HEK293T (cell line): Measurements from ENCODE around the gene BAHCC1.
A peak's percentile ranks its signal among the peaks of the same experiment; 100 is the strongest.

Experiments
- BHLHE40 ChIP-seq: fragments of 450-650 bp; IDR thresholded peaks from 2 replicates; pipeline ENCODE4 v1.6.1; 2016; ENCODE audit warnings: mild to moderate bottlenecking, moderate library complexity, borderline replicate concordance
- FOXA1 ChIP-seq: fragments of 450-650 bp; IDR thresholded peaks from 2 replicates; pipeline ENCODE4 v1.6.1; 2016; ENCODE audit warnings: mild to moderate bottlenecking
- HDGF ChIP-seq: fragments of 450-650 bp; IDR thresholded peaks from 2 replicates; pipeline ENCODE4 v1.6.1; 2017; ENCODE audit warnings: antibody characterized with exemption, borderline replicate concordance
- L3MBTL2 ChIP-seq: fragments of 450-650 bp; conservative IDR thresholded peaks from 2 replicates; pipeline ENCODE4 v1.6.1; 2016; ENCODE audit warnings: mild to moderate bottlenecking
- SP1 ChIP-seq: fragments of 450-650 bp; IDR thresholded peaks from 2 replicates; pipeline ENCODE4 v1.6.1; 2017
- SUZ12 ChIP-seq: fragments of 450-650 bp; IDR thresholded peaks from 2 replicates; pipeline ENCODE4 v1.6.1; 2016; ENCODE audit warnings: mild to moderate bottlenecking
- TARDBP ChIP-seq: fragments of 450-650 bp; IDR thresholded peaks from 2 replicates; pipeline ENCODE4 v1.6.1; 2016
- ZNF384 ChIP-seq: fragments of 450-650 bp; IDR thresholded peaks from 2 replicates; pipeline ENCODE4 v1.6.1; 2016
- TF ChIP-seq, protein P1 (sequence below): fragments of 450-650 bp; IDR thresholded peaks from 2 replicates; pipeline ENCODE4 v1.6.1; 2016

DNA sequence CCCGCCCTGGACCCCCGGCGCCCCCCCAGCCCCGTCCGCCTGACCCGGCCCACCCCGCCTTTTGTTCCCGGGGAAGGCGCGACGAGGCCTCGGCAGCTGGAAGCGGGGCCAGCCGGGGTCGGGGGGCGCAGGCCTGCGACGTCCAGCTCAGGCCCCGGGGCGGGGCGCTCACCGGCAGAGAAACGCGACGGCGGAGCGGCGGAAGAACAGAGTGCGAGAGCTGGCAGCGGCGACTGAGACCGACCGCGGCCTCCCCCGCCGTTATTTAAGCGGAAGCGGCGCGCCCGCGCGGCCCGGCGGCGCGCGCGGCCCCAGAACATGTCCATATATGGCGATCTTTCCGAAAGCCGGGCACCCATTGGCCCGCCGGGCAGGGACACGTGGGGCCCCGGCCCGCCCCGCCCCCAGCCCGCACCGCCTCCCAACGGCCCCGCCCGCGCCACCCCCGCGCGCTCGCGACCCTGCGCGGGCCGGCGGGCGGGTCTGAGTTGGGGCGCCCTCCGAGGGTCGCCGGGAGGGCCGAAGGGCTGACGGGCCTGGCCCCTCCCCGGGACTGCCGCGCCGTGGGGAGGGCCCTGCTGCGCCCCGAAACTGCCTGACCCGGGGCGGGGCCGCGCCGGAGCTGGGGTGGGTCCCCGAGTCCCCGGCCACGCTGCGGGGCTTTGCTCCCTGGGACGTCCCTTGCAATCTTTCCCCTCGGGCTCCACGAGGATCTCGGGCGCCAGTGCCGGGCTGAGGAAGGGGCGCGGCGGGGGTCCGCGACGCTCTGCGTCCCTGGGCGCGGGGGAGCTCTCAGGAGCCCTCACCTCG, 117.5 kb downstream of the BAHCC1 start, which contains the start of gene ACTG1:
- TF ChIP-seq FOXA1 (no peak), BHLHE40 (no peak), TARDBP (peak; percentile 57; the same call in 1 of the 2 replicates), ZNF384 (no peak), SUZ12 (no peak), L3MBTL2 (no peak), SP1 (no peak), HDGF (no peak)
- TF ChIP-seq, protein P1, sequence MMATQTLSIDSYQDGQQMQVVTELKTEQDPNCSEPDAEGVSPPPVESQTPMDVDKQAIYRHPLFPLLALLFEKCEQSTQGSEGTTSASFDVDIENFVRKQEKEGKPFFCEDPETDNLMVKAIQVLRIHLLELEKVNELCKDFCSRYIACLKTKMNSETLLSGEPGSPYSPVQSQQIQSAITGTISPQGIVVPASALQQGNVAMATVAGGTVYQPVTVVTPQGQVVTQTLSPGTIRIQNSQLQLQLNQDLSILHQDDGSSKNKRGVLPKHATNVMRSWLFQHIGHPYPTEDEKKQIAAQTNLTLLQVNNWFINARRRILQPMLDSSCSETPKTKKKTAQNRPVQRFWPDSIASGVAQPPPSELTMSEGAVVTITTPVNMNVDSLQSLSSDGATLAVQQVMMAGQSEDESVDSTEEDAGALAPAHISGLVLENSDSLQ = no peak
